SK-N-SH treated with all-trans-retinoic acid at 6 μM for 48 hours (cell line): ENCODE results near the gene CABLES1.

Experiments
- ESRRG ChIP-seq: fragments of 250-450 bp; sonication (Bioruptor Pico); IDR thresholded peaks from 2 replicates; pipeline ENCODE4 v1.6.1; 2021; ENCODE audit warnings: mild to moderate bottlenecking
- ZFP30 ChIP-seq: fragments of 450-650 bp; formaldehyde crosslinking; IDR thresholded peaks from 2 replicates; pipeline ENCODE4 v1.5.0; 2022; ENCODE audit warnings: mild to moderate bottlenecking, moderate library complexity
- ZNF565 ChIP-seq: fragments of 450-650 bp; formaldehyde crosslinking; conservative IDR thresholded peaks from 2 replicates; pipeline ENCODE4 v1.5.0; 2020; ENCODE audit warnings: low read depth, mild to moderate bottlenecking, moderate library complexity

GRCh38 chr18:23276451-23276850 is 141.2 kb downstream of the CABLES1 start:
- TF ChIP-seq ZNF565 (CRISPR knock-in tag) (no peak), ESRRG (no peak), ZFP30 (CRISPR knock-in tag) (no peak)
